Effector memory CD8-positive, alpha-beta T cell (primary cell): Measurements from ENCODE around the gene SRPK3.
A peak's percentile ranks its signal among the peaks of the same experiment; 100 is the strongest.
"Not testable (repeated sequence)": the region's sequence is repeated elsewhere in the genome, so short reads cannot be mapped to it uniquely, and the experiment has no call there.

Experiments used
- ATAC-seq: fragments of 150-1000 bp; cut with Tn5 transposase; replicated peaks from 2 replicates; pipeline ENCODE4 v1.10.0; 2021; ENCODE audit warnings: mild to moderate bottlenecking, moderate library complexity
- DNase-seq, 3 experiments: peaks; one replicate each; pipeline ENCODE4 v3.0.0; 2021
- H3K27ac Mint-ChIP-seq, 2 donors: one replicate each; pipeline ENCODE4 v1.8.0; 2022; ENCODE audit warnings: mild to moderate bottlenecking in 2 of 2, mixed read lengths in 2 of 2, moderate library complexity in 2 of 2
- H3K27me3 Mint-ChIP-seq, 2 donors: one replicate each; pipeline ENCODE4 v1.8.0; 2022; ENCODE audit warnings: mixed read lengths in 2 of 2
- H3K36me3 Mint-ChIP-seq: one replicate; pipeline ENCODE4 v1.8.0; 2022; ENCODE audit warnings: mild to moderate bottlenecking, moderate library complexity, mixed read lengths; ENCODE audit not compliant: insufficient read depth
- H3K4me1 Mint-ChIP-seq, 2 donors: one replicate each; pipeline ENCODE4 v1.8.0; 2022; ENCODE audit warnings: low read depth in 2 of 2, mixed read lengths in 2 of 2
- H3K4me3 Mint-ChIP-seq, 2 donors: one replicate each; pipeline ENCODE4 v1.8.0; 2022; ENCODE audit warnings: mild to moderate bottlenecking in 2 of 2, mixed read lengths in 2 of 2, moderate library complexity in 2 of 2
- H3K9me3 Mint-ChIP-seq, 2 donors: one replicate each; pipeline ENCODE4 v1.8.0; 2022; ENCODE audit warnings: mixed read lengths in 2 of 2

SRPK3 gene

GRCh38 chrX:153806999-153807575, 26.2 kb downstream of the SRPK3 start:
- H3K4me1 Mint-ChIP-seq = peaks cover 0 to 3% of the 10 kb centered on the region in 2 donors
- DNase-seq (no peak), ATAC-seq (no peak)
- H3K4me3 Mint-ChIP-seq = no peak overlapping the region
- H3K27me3 Mint-ChIP-seq = no peaks in the 10 kb centered on the region
- H3K9me3 Mint-ChIP-seq = no peaks in the 10 kb centered on the region
- H3K36me3 Mint-ChIP-seq = peaks cover 4% of the 10 kb centered on the region
- no peak overlapping the region for H3K27ac Mint-ChIP-seq

GRCh38 chrX:153807976-153808375, 27.1 kb downstream of the SRPK3 start:
- Mint-ChIP-seq H3K27ac (no peak overlapping the region), H3K4me1 (peaks cover 3 to 5% of the 10 kb centered on the region in 2 donors), H3K36me3 (peaks cover 4% of the 10 kb centered on the region), H3K4me3 (no peak overlapping the region), H3K27me3 (no peaks in the 10 kb centered on the region), H3K9me3 (no peaks in the 10 kb centered on the region)
- DNase-seq (no peak), ATAC-seq (no peak)

DNA sequence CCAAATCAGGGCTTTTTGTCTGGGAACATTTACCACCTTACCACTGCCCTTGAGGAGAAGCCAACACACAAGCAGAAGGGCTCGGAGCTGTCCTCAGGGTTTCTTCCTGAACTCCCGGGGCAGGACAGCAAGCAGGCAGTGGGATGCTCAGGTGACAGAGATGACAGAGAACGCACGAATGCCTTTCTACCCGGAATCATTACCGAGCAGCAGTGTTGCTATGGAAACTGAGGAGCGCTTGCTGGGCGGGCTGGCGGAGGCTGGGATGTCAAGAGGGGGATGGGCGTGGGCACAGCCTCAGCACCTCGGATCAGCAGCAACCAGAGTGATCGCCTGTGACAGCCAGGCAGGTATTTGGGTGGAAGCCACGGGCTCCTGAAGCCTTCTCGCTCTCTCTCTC, 31.4 kb downstream of the SRPK3 start:
- Mint-ChIP-seq H3K27me3 (no peaks in the 10 kb centered on the region), H3K36me3 (no peaks in the 10 kb centered on the region), H3K9me3 (no peaks in the 10 kb centered on the region), H3K4me1 (peaks cover 24 to 25% of the 10 kb centered on the region in 2 donors), H3K27ac (no peak overlapping the region), H3K4me3 (no peak overlapping the region)
- DNase-seq (no peak), ATAC-seq (no peak)

DNA sequence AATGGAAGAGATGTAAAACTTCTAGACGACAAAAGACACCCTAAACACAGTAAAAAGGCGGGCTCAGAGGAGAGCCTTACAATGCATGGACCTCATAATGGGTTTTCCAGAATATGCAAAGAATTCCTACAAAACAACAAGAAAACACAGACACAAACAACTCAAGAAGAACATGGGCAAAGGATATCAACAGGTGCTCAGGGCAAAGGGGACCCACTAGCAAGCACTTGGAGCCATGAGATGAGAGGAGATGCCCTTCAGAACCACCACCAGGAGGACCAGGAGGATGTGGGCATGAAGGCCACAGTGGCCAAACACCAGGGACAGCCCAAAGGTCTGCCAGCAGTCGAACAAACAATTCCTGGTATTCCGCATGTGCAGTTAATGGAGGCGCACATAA, 32.3 kb downstream of the SRPK3 start:
- H3K27me3 Mint-ChIP-seq = no peaks in the 10 kb centered on the region
- no peak for ATAC-seq

GRCh38 chrX:153814591-153815315, 33.9 kb downstream of the SRPK3 start:
- no peaks in the 10 kb centered on the region for H3K36me3 Mint-ChIP-seq
- peaks cover 31% of the 10 kb centered on the region in 2 donors for H3K4me1 Mint-ChIP-seq
- H3K27ac Mint-ChIP-seq = peak overlapping the region; percentile 23 to 77
- no peaks in the 10 kb centered on the region for H3K27me3 Mint-ChIP-seq
- ATAC-seq = no peak
- no peak for DNase-seq
- H3K9me3 Mint-ChIP-seq = no peaks in the 10 kb centered on the region
- peak overlapping the region; percentile 41 to 64 for H3K4me3 Mint-ChIP-seq

More for the DNA sequence above, 32.3 kb downstream of the SRPK3 start:
- Mint-ChIP-seq H3K27ac (no peak overlapping the region), H3K4me1 (peaks cover 28 to 29% of the 10 kb centered on the region in 2 donors), H3K36me3 (no peaks in the 10 kb centered on the region), H3K9me3 (no peaks in the 10 kb centered on the region), H3K4me3 (no peak overlapping the region)
- DNase-seq = no peak

GRCh38 chrX:153816831-153817690, 36.2 kb downstream of the SRPK3 start:
- peaks cover 6% of the 10 kb centered on the region for H3K36me3 Mint-ChIP-seq
- H3K9me3 Mint-ChIP-seq = no peaks in the 10 kb centered on the region
- H3K4me1 Mint-ChIP-seq = peaks cover 40 to 44% of the 10 kb centered on the region in 2 donors
- peak overlapping the region; percentile 71 to 82 for H3K27ac Mint-ChIP-seq
- DNase-seq = peak; percentile 34 to 47 (median 40)
- peak overlapping the region; percentile 74 to 78 for H3K4me3 Mint-ChIP-seq
- peak; percentile 61 for ATAC-seq
- no peaks in the 10 kb centered on the region for H3K27me3 Mint-ChIP-seq

DNA sequence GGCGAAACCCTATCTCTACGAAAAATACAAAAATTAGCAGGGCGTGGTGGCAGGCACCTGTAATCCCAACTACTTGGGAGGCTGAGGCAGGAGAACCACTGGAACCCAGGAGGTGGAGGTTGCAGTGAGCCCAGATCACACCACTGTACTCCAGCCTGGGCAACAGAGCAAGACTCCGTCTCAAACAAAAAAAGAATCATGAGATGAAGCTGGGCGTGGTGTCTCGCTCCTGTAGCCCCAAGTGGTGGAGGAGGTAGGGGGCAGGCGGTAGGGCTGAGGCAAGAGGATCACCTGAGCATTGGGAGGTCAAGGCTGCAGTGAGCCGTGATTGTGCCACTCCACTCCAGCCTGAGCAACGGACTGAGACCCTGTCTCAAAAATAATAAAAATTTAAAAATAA, 37.2 kb downstream of the SRPK3 start:
- Mint-ChIP-seq H3K4me3 (peak overlapping the region; percentile 74 to 78), H3K27ac (peak overlapping the region in 1 of 2 donors; percentile 52), H3K4me1 (peaks cover 44 to 48% of the 10 kb centered on the region in 2 donors)
- not testable (repeated sequence) for H3K9me3 Mint-ChIP-seq, H3K27me3 Mint-ChIP-seq, H3K36me3 Mint-ChIP-seq, DNase-seq, ATAC-seq

DNA sequence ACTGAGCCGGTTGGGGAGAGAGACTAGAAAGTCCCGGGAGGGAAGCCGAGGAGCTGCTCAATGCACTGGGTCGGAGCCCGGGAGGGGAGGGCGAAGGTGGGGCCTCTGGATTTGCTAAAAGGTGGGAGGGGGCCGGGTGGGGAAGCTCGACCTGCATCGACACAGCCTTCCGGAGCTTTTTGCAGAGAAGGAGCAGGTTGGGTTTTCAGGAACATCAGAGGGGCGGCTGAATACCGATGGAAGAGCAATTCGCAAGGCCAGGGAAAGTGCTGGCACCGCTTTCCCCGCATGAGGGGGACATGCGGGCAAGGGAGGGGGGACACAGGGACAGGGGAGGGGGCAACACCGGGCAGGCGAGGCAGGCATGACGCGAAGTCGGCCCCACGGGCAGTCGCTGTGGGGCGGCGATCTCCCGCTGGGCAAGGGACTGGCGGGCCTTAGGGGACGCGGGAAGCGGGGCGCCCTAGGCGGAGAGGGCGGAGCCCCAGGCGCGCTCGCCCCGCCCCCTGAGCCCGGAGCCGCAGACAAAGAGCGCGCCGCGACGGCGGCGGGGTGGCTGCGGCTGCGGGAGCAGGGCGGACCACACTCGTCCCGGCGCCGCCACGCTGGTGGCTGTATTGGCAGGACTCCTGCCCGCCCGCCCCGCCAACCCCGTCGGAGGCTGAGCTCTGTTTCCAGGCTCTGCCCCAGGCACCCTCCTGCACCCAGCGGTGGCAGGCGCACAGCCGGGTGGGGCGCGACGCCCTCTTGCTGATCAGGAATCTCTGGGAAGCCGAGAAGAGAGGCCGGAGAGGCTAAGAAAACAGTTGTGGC, 37.9 kb downstream of the SRPK3 start:
- H3K4me1 Mint-ChIP-seq = peaks cover 45 to 48% of the 10 kb centered on the region in 2 donors
- no peaks in the 10 kb centered on the region for H3K27me3 Mint-ChIP-seq
- H3K36me3 Mint-ChIP-seq = peaks cover 9% of the 10 kb centered on the region
- peak overlapping the region in 1 of 2 donors; percentile 52 for H3K27ac Mint-ChIP-seq
- H3K4me3 Mint-ChIP-seq = peak overlapping the region; percentile 74 to 78
- ATAC-seq (peak; percentile 60), DNase-seq (peak; percentile 56 to 63 (median 57))
- no peaks in the 10 kb centered on the region for H3K9me3 Mint-ChIP-seq

DNA sequence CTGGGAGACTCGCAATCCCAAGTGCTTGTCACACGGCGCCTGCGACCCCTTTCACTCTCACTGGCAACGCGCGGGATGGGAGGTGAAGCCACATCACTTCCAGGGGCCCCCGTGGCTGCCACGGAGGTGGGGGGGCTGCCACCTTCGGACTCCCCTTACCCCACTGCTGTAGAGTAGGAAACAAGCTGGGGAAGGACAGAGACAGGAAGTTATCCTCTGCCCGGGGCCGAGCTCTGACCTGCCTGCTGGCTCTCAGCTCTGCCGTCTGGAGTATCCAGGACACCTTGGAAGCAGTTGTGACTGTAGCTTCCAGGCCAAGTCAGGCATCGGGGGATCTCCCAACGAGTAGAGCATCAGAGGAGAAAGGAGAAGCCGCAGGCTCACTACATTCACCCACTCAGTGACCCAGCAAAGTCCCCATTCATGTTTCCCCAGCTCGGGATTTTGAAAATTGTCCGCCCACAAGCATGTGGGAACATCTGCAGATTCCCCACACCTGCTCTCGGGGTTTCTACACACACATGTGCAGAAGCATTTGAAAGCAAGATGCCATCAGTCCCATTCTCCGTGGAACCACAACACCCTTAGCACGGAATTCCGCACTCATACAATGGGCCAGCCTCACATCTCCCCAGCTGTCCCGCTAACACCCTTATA, 38.7 kb downstream of the SRPK3 start:
- Mint-ChIP-seq H3K36me3 (peaks cover 9% of the 10 kb centered on the region), H3K9me3 (no peaks in the 10 kb centered on the region), H3K4me3 (peak overlapping the region; percentile 67 to 74), H3K27me3 (no peaks in the 10 kb centered on the region), H3K27ac (no peak overlapping the region), H3K4me1 (peaks cover 46 to 49% of the 10 kb centered on the region in 2 donors)
- ATAC-seq (no peak), DNase-seq (no peak)

DNA sequence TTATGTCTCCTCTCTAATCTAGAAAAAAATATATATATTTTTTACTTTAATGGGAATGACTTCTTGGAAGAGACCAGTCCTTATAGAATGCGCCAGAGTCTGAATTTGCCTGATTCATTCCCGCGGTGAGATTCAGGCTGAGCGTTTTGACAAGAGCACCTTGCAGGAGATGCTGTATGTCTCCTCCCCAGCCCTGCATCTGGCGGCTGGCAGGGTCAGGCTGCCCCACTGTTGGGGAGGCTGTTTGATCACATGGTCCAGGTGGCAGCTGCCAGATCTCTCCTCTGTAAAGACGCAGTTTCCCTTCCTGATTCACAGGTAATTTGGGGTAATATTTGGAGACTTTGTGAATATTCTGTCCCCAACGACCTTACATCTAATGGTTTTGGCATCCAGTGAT, 39.8 kb downstream of the SRPK3 start:
- Mint-ChIP-seq H3K36me3 (peaks cover 9% of the 10 kb centered on the region), H3K27me3 (no peaks in the 10 kb centered on the region), H3K9me3 (no peaks in the 10 kb centered on the region), H3K27ac (peak overlapping the region; percentile 32 to 52), H3K4me3 (peak overlapping the region; percentile 31 to 67), H3K4me1 (peaks cover 39 to 40% of the 10 kb centered on the region in 2 donors)
- DNase-seq (no peak), ATAC-seq (no peak)

DNA sequence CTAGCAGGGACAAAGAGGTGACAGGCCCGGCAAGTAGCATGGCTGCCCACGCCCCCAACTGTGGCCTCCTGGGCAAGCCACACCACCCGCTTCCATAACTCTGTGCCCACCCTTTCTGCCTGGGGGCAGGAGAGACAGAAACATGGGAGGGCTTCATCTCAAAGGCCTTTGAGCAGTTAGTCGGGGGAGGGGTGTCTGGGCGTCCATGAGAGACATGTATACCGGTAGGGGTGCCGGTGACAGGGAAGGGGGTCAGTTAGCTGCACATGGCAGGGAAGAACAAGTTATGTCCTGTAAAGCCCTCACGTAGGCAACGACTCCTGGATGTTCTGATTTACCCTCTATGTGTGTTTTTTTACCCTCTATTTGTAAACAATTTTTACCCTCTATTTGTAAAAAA, 40.2 kb downstream of the SRPK3 start:
- DNase-seq (no peak), ATAC-seq (no peak)
- H3K27ac Mint-ChIP-seq = peak overlapping the region; percentile 32 to 52
- peaks cover 9% of the 10 kb centered on the region for H3K36me3 Mint-ChIP-seq
- no peaks in the 10 kb centered on the region for H3K9me3 Mint-ChIP-seq
- no peaks in the 10 kb centered on the region for H3K27me3 Mint-ChIP-seq
- peaks cover 39 to 40% of the 10 kb centered on the region in 2 donors for H3K4me1 Mint-ChIP-seq
- peak overlapping the region; percentile 31 to 67 for H3K4me3 Mint-ChIP-seq

GRCh38 chrX:153824348-153824747, 43.5 kb downstream of the SRPK3 start:
- DNase-seq (no peak), ATAC-seq (no peak)
- H3K27me3 Mint-ChIP-seq = no peaks in the 10 kb centered on the region
- no peak overlapping the region for H3K4me3 Mint-ChIP-seq
- H3K36me3 Mint-ChIP-seq = peaks cover 9% of the 10 kb centered on the region
- H3K27ac Mint-ChIP-seq = peak overlapping the region in 1 of 2 donors; percentile 46
- no peaks in the 10 kb centered on the region for H3K9me3 Mint-ChIP-seq
- H3K4me1 Mint-ChIP-seq = peaks cover 39 to 44% of the 10 kb centered on the region in 2 donors
